ENCODE results near the gene SGMS1.

The SGMS1 gene

DNA sequence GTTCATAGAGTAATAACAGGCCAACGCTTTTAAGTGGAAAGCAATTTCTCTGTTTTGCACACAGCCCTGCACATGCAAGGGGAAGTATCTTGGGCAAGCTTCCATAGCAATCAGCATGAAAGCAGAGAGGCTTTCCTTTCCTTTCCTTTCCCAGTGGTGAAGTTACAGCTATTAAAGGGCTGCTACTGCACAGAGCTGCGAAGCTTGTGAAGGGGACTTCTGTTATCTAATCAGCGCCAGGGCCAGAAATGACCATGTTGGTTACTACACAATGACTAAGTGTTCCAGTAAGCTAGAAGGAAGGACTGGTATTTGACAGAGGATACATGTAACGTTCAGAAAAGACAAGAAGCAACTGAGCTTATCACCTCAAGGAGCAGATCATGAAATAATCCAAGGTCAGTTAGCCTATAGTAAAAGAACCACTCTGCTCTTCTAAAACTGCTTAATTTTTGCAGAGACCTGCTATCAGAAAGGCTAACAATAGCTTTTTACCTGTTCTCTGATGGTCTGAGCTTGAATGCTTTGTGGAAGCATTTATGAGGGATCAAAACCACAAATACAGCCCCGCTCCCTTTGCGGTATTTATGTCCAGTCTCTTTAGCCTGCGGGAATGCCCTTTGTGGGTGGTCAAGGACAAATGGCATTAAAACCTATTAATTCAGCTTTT lies 45.9 kb downstream of the SGMS1 start:
- no peak for DNase-seq (ENCODE audit: extremely low read depth, insufficient read length)
- H3K36me3 ChIP-seq (ENCODE audit: control insufficient read depth, insufficient read depth, low read length), result no peaks in the 10 kb centered on the region
- TF ChIP-seq CTCF (IDR thresholded peaks at IDR 0.05; ENCODE audit: insufficient read depth, low read length, poor library complexity, severe bottlenecking), result no peak
- H3K27me3 ChIP-seq (replicated peaks; ENCODE audit: control insufficient read depth, insufficient read depth, low read length), result no peaks in the 10 kb centered on the region
- no peak overlapping the region for H3K4me3 ChIP-seq (replicated peaks; ENCODE audit: low read depth, low read length)

GRCh38 chr10:50577010-50577409 lies 46.7 kb downstream of the SGMS1 start:
- TF ChIP-seq CTCF (IDR thresholded peaks at IDR 0.05; ENCODE audit: insufficient read depth, low read length, poor library complexity, severe bottlenecking), result no peak
- no peak overlapping the region for H3K4me3 ChIP-seq (replicated peaks; ENCODE audit: low read depth, low read length)
- no peaks in the 10 kb centered on the region for H3K36me3 ChIP-seq (ENCODE audit: control insufficient read depth, insufficient read depth, low read length)
- DNase-seq (ENCODE audit: extremely low read depth, insufficient read length), result no peak
- H3K27me3 ChIP-seq (replicated peaks; ENCODE audit: control insufficient read depth, insufficient read depth, low read length), result no peaks in the 10 kb centered on the region

GRCh38 chr10:50576245-50576815 lies 47.4 kb downstream of the SGMS1 start:
- Histone ChIP-seq H3K27me3 (replicated peaks; ENCODE audit: control insufficient read depth, insufficient read depth, low read length) (no peaks in the 10 kb centered on the region), H3K4me3 (replicated peaks; ENCODE audit: low read depth, low read length) (no peak overlapping the region), H3K36me3 (ENCODE audit: control insufficient read depth, insufficient read depth, low read length) (no peaks in the 10 kb centered on the region)
- TF ChIP-seq CTCF (IDR thresholded peaks at IDR 0.05; ENCODE audit: insufficient read depth, low read length, poor library complexity, severe bottlenecking), result no peak
- DNase-seq (ENCODE audit: extremely low read depth, insufficient read length), result no peak

DNA sequence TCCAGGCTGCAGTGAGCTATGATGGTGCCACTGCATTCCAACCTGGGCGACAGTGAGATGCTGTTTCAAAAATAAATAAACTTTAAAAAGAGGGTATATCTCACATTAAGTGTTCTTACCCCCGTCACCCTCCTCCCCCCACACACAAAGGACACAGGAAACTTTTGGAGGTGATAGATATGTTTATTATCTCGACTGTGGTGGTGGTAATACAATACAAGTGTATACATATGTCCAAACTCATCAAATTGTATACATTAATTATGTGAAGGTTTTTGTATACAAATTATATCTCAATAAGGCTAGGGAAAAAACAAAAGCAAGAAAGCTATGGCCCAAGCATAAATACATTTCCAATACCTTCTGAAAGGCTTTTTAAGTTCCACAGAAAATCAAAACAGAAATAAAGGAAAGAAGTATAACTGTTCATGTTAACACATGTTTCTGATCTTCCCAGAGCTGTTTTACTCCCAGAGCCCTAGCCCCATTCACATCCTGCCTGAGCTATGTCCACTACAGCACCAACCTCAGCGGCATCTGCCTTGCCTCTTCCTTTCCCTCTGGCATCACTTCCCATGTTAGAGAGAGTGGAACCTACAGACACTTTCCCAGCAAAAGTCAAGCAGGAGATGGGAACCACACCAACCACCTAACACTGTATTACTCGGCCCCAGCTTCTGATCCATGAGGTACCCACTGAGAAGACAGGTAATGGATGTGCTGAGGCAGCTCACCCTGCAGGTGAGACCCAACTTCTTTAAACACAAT lies 48.1 kb downstream of the SGMS1 start:
- no peak for DNase-seq (ENCODE audit: extremely low read depth, insufficient read length)
- no peaks in the 10 kb centered on the region for H3K27me3 ChIP-seq (replicated peaks; ENCODE audit: control insufficient read depth, insufficient read depth, low read length)

DNA sequence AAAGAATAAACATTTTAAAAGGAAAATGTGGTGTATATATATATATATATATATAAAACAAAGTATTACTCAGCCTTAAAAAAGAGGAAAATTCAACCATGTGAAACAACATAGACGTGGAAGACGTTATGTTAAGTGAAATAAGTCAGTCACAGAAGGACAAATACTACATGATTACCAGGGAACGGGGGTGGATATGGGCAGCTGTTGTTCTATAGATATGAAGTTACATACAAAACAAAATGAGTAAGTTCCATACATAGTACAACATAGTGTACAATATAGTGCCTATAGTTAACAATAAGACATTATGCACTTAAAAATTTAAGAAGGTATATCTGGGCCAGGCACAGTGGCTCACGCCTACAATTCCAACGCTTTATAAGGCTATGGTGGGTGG lies 48.8 kb downstream of the SGMS1 start:
- no peaks in the 10 kb centered on the region for H3K36me3 ChIP-seq (ENCODE audit: control insufficient read depth, insufficient read depth, low read length)
- no peak for TF ChIP-seq CTCF (IDR thresholded peaks at IDR 0.05; ENCODE audit: insufficient read depth, low read length, poor library complexity, severe bottlenecking)
- DNase-seq (ENCODE audit: extremely low read depth, insufficient read length), result no peak
- no peaks in the 10 kb centered on the region for H3K27me3 ChIP-seq (replicated peaks; ENCODE audit: control insufficient read depth, insufficient read depth, low read length)
- no peak overlapping the region for H3K4me3 ChIP-seq (replicated peaks; ENCODE audit: low read depth, low read length)

More for the DNA sequence above, 48.1 kb downstream of the SGMS1 start:
- TF ChIP-seq CTCF (IDR thresholded peaks at IDR 0.05; ENCODE audit: insufficient read depth, low read length, poor library complexity, severe bottlenecking), result no peak
- Histone ChIP-seq H3K36me3 (ENCODE audit: control insufficient read depth, insufficient read depth, low read length) (no peaks in the 10 kb centered on the region), H3K4me3 (replicated peaks; ENCODE audit: low read depth, low read length) (no peak overlapping the region)

Data from GM06990 (cell line).